HEK293T (cell line): Measurements from ENCODE around the gene KCTD8.

Source experiments
- BHLHE40 ChIP-seq: fragments of 450-650 bp; IDR thresholded peaks from 2 replicates; pipeline ENCODE4 v1.6.1; 2016; ENCODE audit warnings: mild to moderate bottlenecking, moderate library complexity, borderline replicate concordance
- ELF4 ChIP-seq: fragments of 450-650 bp; IDR thresholded peaks from 2 replicates; pipeline ENCODE4 v1.6.1; 2017; ENCODE audit warnings: antibody characterized with exemption
- FOXM1 ChIP-seq: fragments of 450-650 bp; IDR thresholded peaks from 2 replicates; pipeline ENCODE4 v1.6.1; 2017; ENCODE audit warnings: mild to moderate bottlenecking, borderline replicate concordance
- NFRKB ChIP-seq: fragments of 450-650 bp; IDR thresholded peaks from 2 replicates; pipeline ENCODE4 v1.6.1; 2016; ENCODE audit warnings: mild to moderate bottlenecking, moderate library complexity

- TF ChIP-seq FOXM1 (no peak), ELF4 (no peak), NFRKB (no peak), BHLHE40 (no peak)
Measured at GRCh38 chr4:44196796-44197195, 251.8 kb downstream of the KCTD8 start.
